Astrocyte of the spinal cord (primary cell): ENCODE measurements around the gene SPINT2.
"Not testable (repeated sequence)": the region's sequence is repeated elsewhere in the genome, so short reads cannot be mapped to it uniquely, and the experiment has no call there.

Experiments
- DNase-seq: peaks from one replicate; pipeline ENCODE4 v3.0.0; 2011; ENCODE audit warnings: low read depth, low spot score
- H3K4me3 ChIP-seq: 2 replicates; pipeline ENCODE4 v1.5.1; 2011; ENCODE audit warnings: low read depth, mild to moderate bottlenecking, low read length, moderate library complexity
- CTCF ChIP-seq: IDR thresholded peaks from 2 replicates; pipeline ENCODE4 v1.5.1; 2012; ENCODE audit warnings: low read depth, mild to moderate bottlenecking, low read length, inconsistent platforms
- in situ Hi-C: cut with HindIII; loops from 2 replicates; pipeline ENCODE4 v1.10.0; 2017; ENCODE audit warnings: low sequenced_read_pairs

SPINT2 gene

GRCh38 chr19:38228491-38229439 is 35.6 kb upstream of the SPINT2 start:
- H3K4me3 ChIP-seq = peak overlapping the region; percentile 48
- DNase-seq = no peak
- in situ Hi-C loops = no loop called here
- TF ChIP-seq CTCF = no peak

- peak; percentile 8 for TF ChIP-seq CTCF
- in situ Hi-C loops = no loop called here
- peak overlapping the region; percentile 48 for H3K4me3 ChIP-seq
- DNase-seq = peak; percentile 86
Observed at GRCh38 chr19:38229585-38230073, 34.7 kb upstream of the SPINT2 start.

GRCh38 chr19:38230506-38231133 is 33.8 kb upstream of the SPINT2 start:
- H3K4me3 ChIP-seq, in situ Hi-C loops, DNase-seq: not testable (repeated sequence)

GRCh38 chr19:38231918-38232317 is 32.5 kb upstream of the SPINT2 start:
- DNase-seq = no peak
- in situ Hi-C loops = no loop called here
- no peak overlapping the region for H3K4me3 ChIP-seq
- TF ChIP-seq CTCF = no peak

- in situ Hi-C loops = no loop called here
- H3K4me3 ChIP-seq = no peak overlapping the region
- peak; percentile 83 for TF ChIP-seq CTCF
- peak; percentile 60 for DNase-seq
Observed at GRCh38 chr19:38233740-38234251, 30.6 kb upstream of the SPINT2 start.

GRCh38 chr19:38234615-38235014 is 29.8 kb upstream of the SPINT2 start:
- TF ChIP-seq CTCF = no peak
- in situ Hi-C loops = no loop called here
- H3K4me3 ChIP-seq = no peak overlapping the region
- DNase-seq = no peak
